OCI-LY1 (cell line): ENCODE data around the gene ABCC11.

ENCODE experiments used
- CTCF ChIP-seq: fragments of 200-600 bp; sonication (generic), shearing (Covaris generic); IDR thresholded peaks from 2 replicates; pipeline ENCODE4 v1.5.1; 2017; ENCODE audit warnings: mild to moderate bottlenecking, antibody characterized with exemption, low read length, moderate library complexity, mixed read lengths
- EZH2 ChIP-seq: fragments of 200-600 bp; sonication (generic), shearing (Covaris generic); IDR thresholded peaks from 2 replicates; pipeline ENCODE4 v1.8.0; 2017; ENCODE audit warnings: borderline replicate concordance, mixed run types, mild to moderate bottlenecking, antibody characterized with exemption, low read length, moderate library complexity, mixed read lengths

GRCh38 chr16:48291303-48291702 is 44.0 kb upstream of the ABCC11 start:
- TF ChIP-seq CTCF, result no peak
- TF ChIP-seq EZH2, result no peak
